Mononuclear cell (primary cell): ENCODE data around the gene MAST4. TPM values are rescaled to one million over a fixed set of nuclear protein-coding genes. Genes with fewer than 3 reads are reported as not detected.

Experiments
- H3K27me3 ChIP-seq: 2 replicates; pipeline ENCODE4 v1.6.0; 2011; ENCODE audit warnings: low read length, control low read depth; ENCODE audit not compliant: insufficient read depth
- H3K4me1 ChIP-seq: 2 replicates; pipeline ENCODE4 v1.5.1; 2011; ENCODE audit warnings: mild to moderate bottlenecking, low read length, control low read depth; ENCODE audit not compliant: insufficient read depth
- H3K4me3 ChIP-seq: 2 replicates; pipeline ENCODE4 v1.5.1; 2011; ENCODE audit warnings: mild to moderate bottlenecking, low read length, moderate library complexity
- H3K9me3 ChIP-seq: 2 replicates; pipeline ENCODE4 v1.5.1; 2011; ENCODE audit warnings: low read depth, mild to moderate bottlenecking, control low read depth, low read length
- total RNA-seq: library from RNA; depleted of rRNA; stranded (reverse); fragments of >200 nt; gene quantifications from one replicate; pipeline ENCODE4 v1.2.3, GENCODE V29; 2012

Gene MAST4
- total RNA-seq, 1 donor, result 8.4 TPM

DNA sequence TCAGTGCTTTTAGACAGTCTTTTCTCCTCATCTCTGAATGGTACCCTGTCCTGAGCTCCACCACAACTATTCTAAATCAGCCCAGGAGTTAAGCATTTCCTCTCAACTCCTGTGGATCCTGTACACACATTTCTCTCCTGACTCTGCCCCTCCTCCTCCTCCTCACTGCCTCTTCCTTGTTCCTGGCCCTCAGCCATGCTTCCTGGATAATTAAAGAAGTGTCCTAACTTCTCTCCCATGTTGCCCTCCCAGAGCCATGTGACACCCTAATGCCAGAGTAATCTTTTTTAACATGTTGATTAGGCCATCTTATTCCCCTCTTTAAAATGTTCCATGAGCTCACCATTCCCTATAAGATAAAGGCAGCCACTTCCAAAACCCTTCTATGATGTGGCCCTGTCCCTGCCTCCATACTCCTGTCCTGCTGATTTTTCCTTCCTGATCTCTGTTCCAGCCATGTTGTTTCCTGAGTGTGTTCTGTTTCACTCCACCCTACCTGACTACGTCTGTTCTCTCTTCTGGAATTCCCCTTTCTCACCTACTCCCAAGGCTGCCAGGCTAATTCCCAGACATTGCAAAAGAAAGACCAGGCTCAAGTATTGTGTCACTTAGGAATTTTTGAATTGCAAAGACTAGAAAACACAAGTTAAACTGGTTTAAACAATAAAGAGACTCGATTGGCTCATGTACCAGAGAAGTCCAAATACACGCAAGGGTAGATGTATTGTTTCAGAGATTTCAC lies 295.2 kb downstream of the MAST4 start:
- Histone ChIP-seq H3K27me3 (no peaks in the 10 kb centered on the region), H3K4me1 (no peaks in the 10 kb centered on the region), H3K9me3 (no peaks in the 10 kb centered on the region), H3K4me3 (no peak overlapping the region)

DNA sequence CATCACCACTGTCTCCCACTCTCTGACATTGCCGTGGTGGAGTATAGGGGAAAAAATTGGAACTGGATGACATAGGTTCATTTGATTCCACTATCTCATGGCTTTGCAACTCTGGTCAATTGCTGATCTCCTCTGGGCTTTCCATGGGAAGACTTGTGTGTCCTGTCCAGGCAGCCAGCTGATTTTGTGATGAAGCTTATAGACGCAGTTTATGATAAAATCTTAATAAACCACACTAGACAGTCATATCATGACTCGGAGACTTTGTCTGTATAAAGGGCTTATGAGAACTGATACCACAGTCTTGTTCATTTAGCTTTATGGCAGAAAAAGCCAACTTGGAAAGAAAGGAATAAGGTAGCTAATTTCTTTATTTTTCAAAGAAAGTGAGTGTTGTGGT lies 296.5 kb downstream of the MAST4 start:
- Histone ChIP-seq H3K9me3 (no peaks in the 10 kb centered on the region), H3K4me1 (no peaks in the 10 kb centered on the region), H3K4me3 (no peak overlapping the region), H3K27me3 (no peaks in the 10 kb centered on the region)

DNA sequence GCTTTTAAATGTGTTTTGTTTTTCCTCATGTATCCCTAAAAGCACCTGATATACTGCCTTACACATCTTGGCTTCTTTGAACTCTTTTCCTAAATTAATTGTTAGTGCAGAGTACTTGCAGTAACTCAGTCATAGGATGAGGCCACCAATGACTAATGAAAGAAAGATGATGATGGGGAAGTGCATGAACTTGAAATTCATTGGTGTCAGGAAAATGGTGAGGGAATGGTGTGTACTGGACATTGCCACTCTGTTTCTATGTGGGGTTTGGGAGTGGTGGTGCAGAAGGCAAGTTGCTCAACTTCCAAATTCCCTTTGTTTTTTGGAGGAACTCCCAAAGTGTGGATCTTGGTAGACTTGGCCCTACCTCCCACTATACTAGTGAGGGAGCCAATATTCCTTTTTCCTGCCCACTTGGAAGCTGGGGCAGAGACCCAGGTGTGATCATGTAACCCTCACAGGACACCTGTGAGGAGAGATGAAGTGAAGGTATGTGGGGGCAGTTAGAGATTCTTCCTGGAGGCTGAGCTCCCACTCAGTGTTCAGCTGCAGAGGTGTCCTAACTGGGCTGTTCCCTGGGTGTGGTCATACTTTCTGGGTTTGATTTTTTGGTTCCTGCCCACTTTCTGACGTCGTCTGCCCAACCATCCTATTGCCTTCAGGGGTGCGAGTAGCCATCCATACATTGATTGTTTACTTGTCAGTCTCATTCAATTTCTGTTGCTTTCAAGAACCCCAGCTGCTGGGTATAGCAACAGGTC lies 298.5 kb downstream of the MAST4 start:
- Histone ChIP-seq H3K4me1 (no peaks in the 10 kb centered on the region), H3K27me3 (no peaks in the 10 kb centered on the region), H3K4me3 (no peak overlapping the region), H3K9me3 (no peaks in the 10 kb centered on the region)

DNA sequence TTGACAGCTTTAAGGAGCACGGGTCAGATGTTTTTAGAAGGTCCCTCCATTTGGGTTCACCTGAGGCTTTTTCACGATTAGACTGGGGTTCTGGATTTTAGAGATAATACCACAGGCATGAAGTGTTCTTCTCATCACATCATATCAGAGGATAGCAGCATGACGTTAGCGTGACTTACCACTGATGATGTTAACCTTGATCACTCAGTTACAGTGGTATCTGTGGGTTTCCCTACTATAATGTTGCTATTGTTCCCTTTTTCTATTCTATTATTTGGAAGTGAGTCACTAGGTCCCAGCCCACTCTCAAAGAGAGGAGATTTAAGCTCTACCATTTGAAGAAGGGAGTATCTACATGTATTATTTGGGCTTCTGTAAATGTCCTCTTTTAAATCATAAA lies 300.0 kb downstream of the MAST4 start:
- no peaks in the 10 kb centered on the region for H3K9me3 ChIP-seq
- H3K27me3 ChIP-seq, result no peaks in the 10 kb centered on the region
- H3K4me3 ChIP-seq, result no peak overlapping the region
- H3K4me1 ChIP-seq, result no peaks in the 10 kb centered on the region

DNA sequence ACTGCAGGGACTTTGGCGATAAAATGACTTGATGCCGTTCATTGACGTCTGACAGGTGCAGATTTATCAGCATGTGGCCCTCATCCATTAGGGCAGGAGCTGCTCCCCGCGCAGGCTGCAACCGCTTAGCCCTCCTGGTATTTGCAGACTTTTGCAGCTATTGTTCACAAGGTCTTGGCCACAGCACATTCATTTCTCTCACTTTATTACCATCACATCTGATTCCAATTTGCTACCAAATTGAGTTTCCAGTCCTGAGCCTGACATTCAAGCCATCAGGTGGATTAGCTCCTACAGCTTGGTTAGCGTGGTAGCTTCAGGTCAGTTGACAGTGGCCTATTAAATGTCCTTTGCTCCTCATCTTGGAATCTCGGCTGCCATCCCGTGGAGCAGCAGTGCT lies 301.2 kb downstream of the MAST4 start:
- no peaks in the 10 kb centered on the region for H3K4me1 ChIP-seq
- H3K9me3 ChIP-seq, result no peaks in the 10 kb centered on the region
- no peak overlapping the region for H3K4me3 ChIP-seq
- no peaks in the 10 kb centered on the region for H3K27me3 ChIP-seq

DNA sequence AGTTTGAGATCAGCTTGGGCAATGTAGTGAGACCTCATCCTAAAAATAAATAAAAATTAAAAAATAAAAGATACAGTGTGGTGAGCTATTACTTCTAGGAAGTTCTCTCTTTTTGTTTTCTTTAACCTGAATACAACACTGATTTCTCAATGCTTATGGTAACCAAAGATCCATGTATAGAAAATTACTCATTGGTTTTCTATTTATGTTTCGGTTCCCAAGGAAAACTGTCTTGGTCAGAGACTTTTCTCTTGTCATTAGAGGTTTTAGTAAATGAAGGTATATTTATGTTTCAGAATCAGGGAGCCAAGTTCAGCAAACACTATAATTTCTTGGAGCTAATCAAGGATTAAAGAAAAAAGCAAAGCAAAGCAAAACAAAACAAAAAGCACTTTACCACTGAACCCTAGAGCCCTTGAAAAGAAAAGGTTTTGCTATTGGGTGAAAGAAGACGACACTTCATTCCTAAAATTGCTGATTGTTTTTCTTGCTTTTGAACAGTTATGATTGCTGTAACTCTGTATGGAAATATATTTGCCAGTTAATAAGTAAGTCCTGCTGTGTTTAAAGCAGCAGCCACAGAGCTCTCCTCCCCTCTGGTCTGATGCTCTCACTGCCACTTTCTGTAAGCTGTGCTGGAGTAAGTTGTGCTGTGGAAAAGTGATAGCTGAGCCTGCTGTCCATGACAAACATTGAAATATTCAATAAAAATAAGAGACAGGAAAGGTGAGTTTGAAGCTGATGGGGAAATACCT lies 302.2 kb downstream of the MAST4 start:
- no peaks in the 10 kb centered on the region for H3K4me1 ChIP-seq
- H3K9me3 ChIP-seq, result no peaks in the 10 kb centered on the region
- H3K27me3 ChIP-seq, result no peaks in the 10 kb centered on the region
- H3K4me3 ChIP-seq, result no peak overlapping the region

DNA sequence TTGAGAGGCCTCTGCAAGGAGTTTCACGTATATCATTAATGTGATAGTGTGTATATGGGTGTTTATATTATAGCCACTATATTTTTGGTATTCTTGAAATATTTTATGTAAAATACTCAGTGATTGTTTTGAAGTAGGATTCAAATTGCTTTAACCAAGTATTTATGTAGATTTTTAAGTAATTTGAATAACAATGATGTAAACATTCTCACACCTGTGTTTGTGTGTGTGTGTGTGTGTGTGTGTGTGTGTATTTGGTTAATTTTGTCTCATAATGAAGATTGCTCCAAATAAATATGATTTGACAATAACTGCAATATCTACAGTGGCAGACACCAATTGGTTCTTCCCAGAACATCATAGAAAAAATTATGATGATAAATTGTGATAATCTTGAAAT lies 307.0 kb downstream of the MAST4 start:
- Histone ChIP-seq H3K27me3 (no peaks in the 10 kb centered on the region), H3K9me3 (no peaks in the 10 kb centered on the region), H3K4me3 (no peak overlapping the region), H3K4me1 (no peaks in the 10 kb centered on the region)

DNA sequence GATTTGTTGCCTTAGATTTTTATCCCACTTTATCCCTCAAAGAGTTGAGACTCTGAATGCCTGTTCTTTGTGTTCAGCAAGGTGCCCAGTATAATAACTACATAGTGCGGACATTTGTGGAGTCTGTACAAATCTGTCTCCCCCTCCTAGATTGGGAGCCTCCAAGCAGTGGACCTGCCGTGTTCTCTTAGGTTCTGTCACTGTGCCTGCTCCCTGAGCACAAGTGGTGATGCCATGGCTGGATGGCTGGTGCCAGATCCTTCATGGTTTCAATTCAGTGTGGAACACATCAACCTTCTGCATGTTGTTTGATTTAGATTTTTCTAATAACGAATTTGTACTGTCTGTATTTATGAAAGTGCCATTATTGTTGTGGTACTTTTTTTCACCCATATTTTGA lies 307.5 kb downstream of the MAST4 start:
- Histone ChIP-seq H3K4me1 (no peaks in the 10 kb centered on the region), H3K27me3 (no peaks in the 10 kb centered on the region)

DNA sequence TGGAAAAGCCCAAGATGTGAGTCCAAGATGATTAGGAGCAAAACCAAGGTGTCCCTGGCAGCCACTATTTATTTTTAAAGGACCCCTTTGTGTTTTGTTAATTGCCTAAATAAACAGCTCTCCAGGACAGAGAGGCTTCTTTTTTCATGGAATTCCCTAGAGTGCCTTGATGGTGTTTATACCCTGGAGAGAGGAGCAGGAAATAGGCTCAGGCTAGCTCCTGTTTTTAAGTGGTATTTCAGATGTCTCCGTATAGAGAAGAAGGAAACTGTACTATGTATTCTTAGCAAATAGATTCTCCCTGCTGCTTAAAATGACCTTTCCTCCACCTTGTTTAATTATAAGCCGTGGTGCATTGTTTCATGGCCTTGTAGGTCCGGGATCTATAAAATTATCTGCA lies 308.0 kb downstream of the MAST4 start:
- no peak overlapping the region for H3K4me3 ChIP-seq
- H3K27me3 ChIP-seq, result no peaks in the 10 kb centered on the region
- H3K9me3 ChIP-seq, result no peaks in the 10 kb centered on the region
- no peaks in the 10 kb centered on the region for H3K4me1 ChIP-seq

More for the DNA sequence above, 307.5 kb downstream of the MAST4 start:
- no peak overlapping the region for H3K4me3 ChIP-seq
- no peaks in the 10 kb centered on the region for H3K9me3 ChIP-seq

DNA sequence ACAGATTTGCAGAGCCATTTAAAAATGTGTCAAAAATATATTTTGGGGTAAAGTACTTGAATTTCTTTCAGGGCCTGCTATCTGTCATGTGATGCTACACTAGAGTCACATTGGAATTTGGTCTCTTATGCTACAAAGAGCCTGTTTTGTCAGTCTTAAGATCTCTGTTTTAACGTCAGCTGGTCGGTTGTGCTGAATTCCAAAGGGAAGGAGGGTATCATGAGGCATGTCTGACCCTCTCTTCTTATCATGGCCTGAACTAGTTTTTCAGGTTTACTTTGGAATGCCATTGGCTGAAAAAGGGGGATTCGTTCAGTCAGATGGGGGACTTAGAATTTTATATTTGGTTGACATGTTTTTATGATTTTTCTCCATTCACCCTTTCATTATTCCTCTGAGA lies 309.8 kb downstream of the MAST4 start:
- Histone ChIP-seq H3K27me3 (no peaks in the 10 kb centered on the region), H3K4me1 (no peaks in the 10 kb centered on the region)

DNA sequence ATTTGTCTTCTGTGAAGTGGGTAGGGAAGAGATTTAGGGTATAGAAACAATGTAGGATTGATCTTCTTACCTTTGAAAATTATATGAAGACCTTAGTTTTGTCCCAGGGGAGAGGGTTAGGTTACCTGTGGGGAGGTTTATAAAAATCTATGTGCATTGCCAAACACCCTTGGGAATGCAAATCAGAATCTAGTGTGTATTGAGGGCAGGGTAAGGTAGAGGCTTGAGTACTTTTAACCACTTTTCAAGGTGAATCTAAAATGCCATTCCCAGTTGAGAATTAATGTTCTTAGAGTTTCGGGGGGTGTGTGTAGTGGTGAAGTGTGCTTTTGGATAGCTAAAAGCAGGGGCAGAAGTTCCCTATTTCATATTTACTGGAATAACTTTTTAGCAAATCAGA lies 312.0 kb downstream of the MAST4 start:
- Histone ChIP-seq H3K4me1 (no peaks in the 10 kb centered on the region), H3K9me3 (no peaks in the 10 kb centered on the region), H3K4me3 (no peak overlapping the region), H3K27me3 (no peaks in the 10 kb centered on the region)

More for the DNA sequence above, 309.8 kb downstream of the MAST4 start:
- H3K9me3 ChIP-seq, result no peaks in the 10 kb centered on the region
- H3K4me3 ChIP-seq, result no peak overlapping the region

DNA sequence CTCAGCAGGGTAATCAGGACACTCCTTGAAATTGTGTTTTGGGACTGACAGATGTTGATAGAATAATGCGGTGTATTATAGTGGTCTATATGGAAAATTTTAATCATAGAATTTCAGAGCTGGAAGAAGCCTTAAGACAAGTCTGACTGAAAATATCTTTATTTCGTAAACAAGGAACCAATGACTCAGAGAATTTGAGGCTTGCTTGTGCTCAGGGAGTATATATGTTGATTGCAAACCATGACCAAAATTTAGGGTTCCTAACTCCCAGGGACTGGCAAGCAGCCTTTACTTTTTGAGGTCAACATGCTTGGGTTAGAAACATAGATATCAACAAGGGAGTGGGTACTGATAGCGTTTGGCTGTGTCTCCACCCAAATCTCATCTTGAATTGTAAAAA lies 313.2 kb downstream of the MAST4 start:
- Histone ChIP-seq H3K4me3 (no peak overlapping the region), H3K9me3 (no peaks in the 10 kb centered on the region), H3K4me1 (no peaks in the 10 kb centered on the region), H3K27me3 (no peaks in the 10 kb centered on the region)

DNA sequence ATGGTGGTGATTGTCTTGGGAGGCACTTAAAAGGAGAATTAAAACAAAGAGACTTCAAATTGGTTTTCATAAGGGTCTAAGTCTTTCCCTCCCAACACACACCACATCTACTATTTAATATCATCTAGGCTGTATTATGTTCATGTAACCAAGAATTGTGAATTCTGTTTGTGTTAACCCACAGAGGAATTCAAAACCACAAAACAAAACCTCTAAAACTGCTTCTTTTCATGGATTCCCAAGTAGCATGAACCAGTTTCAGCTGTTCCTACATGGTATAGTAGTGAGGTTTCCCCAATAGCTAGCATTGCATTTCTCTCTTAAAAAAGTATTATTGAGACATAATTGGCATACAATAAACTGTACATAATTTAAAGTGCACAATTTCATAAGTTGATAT lies 316.6 kb downstream of the MAST4 start:
- no peaks in the 10 kb centered on the region for H3K4me1 ChIP-seq
- no peaks in the 10 kb centered on the region for H3K27me3 ChIP-seq
- H3K9me3 ChIP-seq, result no peaks in the 10 kb centered on the region
- H3K4me3 ChIP-seq, result no peak overlapping the region

DNA sequence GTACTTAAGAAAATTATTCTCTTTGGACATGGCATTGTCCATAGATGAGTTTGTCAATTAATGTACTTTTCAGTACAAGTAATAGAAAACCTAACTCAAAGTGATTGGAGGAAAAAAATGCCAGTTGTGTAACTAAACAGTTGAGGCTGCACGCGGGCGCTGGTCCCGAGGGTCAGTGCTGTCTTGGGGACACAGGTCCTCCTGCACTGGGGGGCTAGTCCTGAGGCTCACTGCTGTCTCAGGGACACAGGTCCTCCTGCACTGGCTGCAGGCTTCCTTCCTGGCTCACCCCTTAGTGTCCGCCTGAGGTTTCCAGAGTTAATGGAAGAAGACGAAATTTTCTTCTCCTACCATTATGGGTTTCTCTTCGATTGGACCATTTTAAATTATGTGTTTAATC lies 319.3 kb downstream of the MAST4 start:
- Histone ChIP-seq H3K4me1 (no peaks in the 10 kb centered on the region), H3K9me3 (no peaks in the 10 kb centered on the region), H3K4me3 (no peak overlapping the region), H3K27me3 (no peaks in the 10 kb centered on the region)

DNA sequence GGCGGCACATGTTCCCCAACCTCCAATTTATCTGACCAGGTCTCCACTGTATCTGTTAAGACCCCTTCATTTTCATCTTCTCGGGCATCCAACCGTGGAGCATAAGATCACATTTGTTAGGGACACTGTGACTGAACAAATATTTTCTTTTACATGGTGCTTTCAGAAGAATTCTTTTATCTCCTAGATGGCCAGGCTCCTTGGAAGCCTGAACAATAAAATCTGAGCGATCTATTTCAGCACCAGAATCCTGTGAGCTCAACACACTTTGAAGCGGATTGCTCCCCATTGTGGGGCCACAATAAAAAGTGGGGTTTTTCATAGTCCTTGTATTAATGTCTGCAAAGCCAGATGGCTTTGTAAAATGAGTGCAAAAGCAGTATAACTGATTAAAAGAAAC lies 326.7 kb downstream of the MAST4 start:
- Histone ChIP-seq H3K27me3 (no peaks in the 10 kb centered on the region), H3K9me3 (no peaks in the 10 kb centered on the region), H3K4me1 (no peaks in the 10 kb centered on the region), H3K4me3 (no peak overlapping the region)
